Right forelimb (tissue), 1 donor: ENCODE results near the gene SMTN.
"Not testable (repeated sequence)": the region's sequence is repeated elsewhere in the genome, so short reads cannot be mapped to it uniquely, and the experiment has no call there.

Experiments used
- DNase-seq: peaks from one replicate; pipeline ENCODE4 v3.0.0-alpha.2; 2018

SMTN gene

GRCh38 chr22:31073545-31074145 lies 7.5 kb upstream of the SMTN start:
- not testable (repeated sequence) for DNase-seq

GRCh38 chr22:31075961-31076360 lies 5.2 kb upstream of the SMTN start:
- DNase-seq: peak; percentile 93

- no peak for DNase-seq
Measured at GRCh38 chr22:31077681-31078080, 3.4 kb upstream of the SMTN start.

GRCh38 chr22:31078389-31078788 lies 2.7 kb upstream of the SMTN start:
- DNase-seq: not testable (repeated sequence)

GRCh38 chr22:31079095-31079642 lies 1.9 kb upstream of the SMTN start:
- DNase-seq: no peak

GRCh38 chr22:31080164-31080847 lies 812 bp upstream of the SMTN start:
- DNase-seq: no peak

GRCh38 chr22:31081963-31082605 lies 966 bp downstream of the SMTN start:
- no peak for DNase-seq

GRCh38 chr22:31082606-31083376 lies 1.7 kb downstream of the SMTN start:
- DNase-seq: no peak

- DNase-seq: no peak
Measured at GRCh38 chr22:31083377-31083768, 2.3 kb downstream of the SMTN start.

GRCh38 chr22:31083923-31084810 lies 3.0 kb downstream of the SMTN start:
- no peak for DNase-seq

- DNase-seq: peak; percentile 91
Measured at GRCh38 chr22:31084811-31085492, 3.8 kb downstream of the SMTN start.

- DNase-seq: no peak
Measured at GRCh38 chr22:31085493-31085824, 4.3 kb downstream of the SMTN start.

GRCh38 chr22:31085928-31086327 lies 4.8 kb downstream of the SMTN start:
- DNase-seq: peak; percentile 32

- DNase-seq: no peak
Measured at GRCh38 chr22:31086703-31087330, 5.7 kb downstream of the SMTN start.

- DNase-seq: no peak
Measured at GRCh38 chr22:31087744-31088215, 6.7 kb downstream of the SMTN start.

GRCh38 chr22:31088233-31088986 lies 7.3 kb downstream of the SMTN start:
- no peak for DNase-seq

GRCh38 chr22:31089160-31090100 lies 8.3 kb downstream of the SMTN start:
- DNase-seq: peak; percentile 59

GRCh38 chr22:31090217-31091085 lies 9.3 kb downstream of the SMTN start:
- no peak for DNase-seq
